ENCODE measurements around the gene ZBTB25.

ZBTB25 gene

DNA sequence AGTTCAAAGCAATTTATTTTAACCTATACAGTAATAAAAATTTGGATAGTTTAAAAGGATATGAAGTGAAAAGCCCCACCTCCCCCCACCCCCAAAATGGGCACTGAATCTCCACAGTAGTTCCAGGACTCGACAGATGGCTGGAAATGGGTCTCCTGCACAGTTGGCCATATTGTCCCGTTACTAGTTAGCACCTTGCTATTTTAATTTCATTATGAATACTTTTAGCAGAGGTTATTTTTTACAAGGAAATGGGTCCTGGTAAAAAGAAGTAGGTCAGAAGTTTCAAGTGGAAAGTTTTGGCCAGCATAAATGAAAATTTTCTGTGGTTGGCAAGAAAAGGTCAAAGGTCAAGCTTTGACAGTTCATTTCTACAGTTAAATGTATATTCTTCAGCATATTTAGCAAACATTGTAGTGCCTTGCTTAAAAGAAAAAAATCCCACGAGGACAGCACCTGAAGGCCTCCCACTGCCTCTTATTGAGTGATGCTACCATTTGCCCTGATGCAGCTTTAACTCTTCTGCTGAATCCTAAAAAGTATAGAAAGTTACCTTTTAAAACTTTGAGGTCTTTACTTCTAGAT is 87.2 kb downstream of the ZBTB25 start:
- no peak overlapping the region for H3K4me3 ChIP-seq (ENCODE audit: low read depth, low read length)
- TF ChIP-seq, protein P1, sequence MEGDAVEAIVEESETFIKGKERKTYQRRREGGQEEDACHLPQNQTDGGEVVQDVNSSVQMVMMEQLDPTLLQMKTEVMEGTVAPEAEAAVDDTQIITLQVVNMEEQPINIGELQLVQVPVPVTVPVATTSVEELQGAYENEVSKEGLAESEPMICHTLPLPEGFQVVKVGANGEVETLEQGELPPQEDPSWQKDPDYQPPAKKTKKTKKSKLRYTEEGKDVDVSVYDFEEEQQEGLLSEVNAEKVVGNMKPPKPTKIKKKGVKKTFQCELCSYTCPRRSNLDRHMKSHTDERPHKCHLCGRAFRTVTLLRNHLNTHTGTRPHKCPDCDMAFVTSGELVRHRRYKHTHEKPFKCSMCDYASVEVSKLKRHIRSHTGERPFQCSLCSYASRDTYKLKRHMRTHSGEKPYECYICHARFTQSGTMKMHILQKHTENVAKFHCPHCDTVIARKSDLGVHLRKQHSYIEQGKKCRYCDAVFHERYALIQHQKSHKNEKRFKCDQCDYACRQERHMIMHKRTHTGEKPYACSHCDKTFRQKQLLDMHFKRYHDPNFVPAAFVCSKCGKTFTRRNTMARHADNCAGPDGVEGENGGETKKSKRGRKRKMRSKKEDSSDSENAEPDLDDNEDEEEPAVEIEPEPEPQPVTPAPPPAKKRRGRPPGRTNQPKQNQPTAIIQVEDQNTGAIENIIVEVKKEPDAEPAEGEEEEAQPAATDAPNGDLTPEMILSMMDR (IDR thresholded peaks at IDR 0.05; ENCODE audit: insufficient read depth, low read length, missing control alignments) = no peak
- POLR2A ChIA-PET = no interaction called here
- no peak for DNase-seq (ENCODE audit: low read depth, low spot score)
- CTCF ChIA-PET = interaction anchor here (0.6 to 2.6 kb wide), 5 partner anchors 10 to 72 kb away, joined by 3 to 25 read pairs (median 6); no protein-coding TSS in a partner anchor

DNA sequence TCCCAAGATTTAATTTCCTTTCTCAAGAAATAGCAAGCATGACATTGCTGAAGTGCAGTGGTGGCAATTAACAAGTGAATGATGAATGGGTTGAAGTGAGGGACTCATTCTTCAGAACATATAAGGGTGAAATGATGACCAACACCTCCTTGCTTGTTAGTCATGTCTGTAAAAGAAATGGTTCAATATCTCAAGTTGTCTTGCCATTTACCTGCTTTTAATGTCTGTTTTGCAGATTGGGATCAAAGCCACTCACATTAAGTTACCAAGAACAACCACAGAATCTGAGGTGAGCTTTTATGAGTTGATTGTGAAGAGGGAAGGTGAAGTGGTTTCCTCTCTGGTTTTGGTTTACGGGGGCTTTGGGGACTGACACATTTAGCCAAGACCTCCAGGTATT is 91.4 kb downstream of the ZBTB25 start:
- TF ChIP-seq, protein P1 (IDR thresholded peaks at IDR 0.05; ENCODE audit: insufficient read depth, low read length, missing control alignments) = no peak
- DNase-seq (ENCODE audit: low read depth, low spot score) = no peak
- H3K4me3 ChIP-seq (ENCODE audit: low read depth, low read length) = no peak overlapping the region
- POLR2A ChIA-PET = no interaction called here
- CTCF ChIA-PET = interaction anchor here (1.2 kb wide), 1 partner anchor 18 kb away, joined by 4 read pairs; no protein-coding TSS in a partner anchor

DNA sequence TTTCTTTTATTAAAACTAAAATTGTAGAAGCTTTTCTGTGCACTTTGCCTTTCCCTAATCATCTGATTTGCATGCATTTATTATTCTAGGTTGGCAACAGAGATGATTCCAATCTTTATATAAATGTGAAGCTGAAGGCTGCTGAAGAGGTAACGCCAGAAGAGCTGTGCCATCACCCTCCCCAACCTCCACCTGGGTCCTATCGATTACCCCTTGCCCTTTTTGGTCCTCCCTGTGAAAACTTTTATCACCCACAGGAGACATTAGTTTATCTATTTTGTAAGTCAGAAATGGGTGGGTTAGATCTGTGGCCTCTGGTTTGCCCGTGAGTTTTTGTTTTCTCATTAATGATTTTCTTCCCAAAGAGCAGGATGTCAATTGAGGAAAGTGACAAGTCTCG is 92.6 kb downstream of the ZBTB25 start:
- CTCF ChIA-PET = interaction anchor here (0.7 kb wide), 1 partner anchor 13 kb away, joined by 3 read pairs; no protein-coding TSS in a partner anchor
- TF ChIP-seq, protein P1 (IDR thresholded peaks at IDR 0.05; ENCODE audit: insufficient read depth, low read length, missing control alignments) = no peak
- DNase-seq (ENCODE audit: low read depth, low spot score) = no peak
- no peak overlapping the region for H3K4me3 ChIP-seq (ENCODE audit: low read depth, low read length)
- POLR2A ChIA-PET = no interaction called here

DNA sequence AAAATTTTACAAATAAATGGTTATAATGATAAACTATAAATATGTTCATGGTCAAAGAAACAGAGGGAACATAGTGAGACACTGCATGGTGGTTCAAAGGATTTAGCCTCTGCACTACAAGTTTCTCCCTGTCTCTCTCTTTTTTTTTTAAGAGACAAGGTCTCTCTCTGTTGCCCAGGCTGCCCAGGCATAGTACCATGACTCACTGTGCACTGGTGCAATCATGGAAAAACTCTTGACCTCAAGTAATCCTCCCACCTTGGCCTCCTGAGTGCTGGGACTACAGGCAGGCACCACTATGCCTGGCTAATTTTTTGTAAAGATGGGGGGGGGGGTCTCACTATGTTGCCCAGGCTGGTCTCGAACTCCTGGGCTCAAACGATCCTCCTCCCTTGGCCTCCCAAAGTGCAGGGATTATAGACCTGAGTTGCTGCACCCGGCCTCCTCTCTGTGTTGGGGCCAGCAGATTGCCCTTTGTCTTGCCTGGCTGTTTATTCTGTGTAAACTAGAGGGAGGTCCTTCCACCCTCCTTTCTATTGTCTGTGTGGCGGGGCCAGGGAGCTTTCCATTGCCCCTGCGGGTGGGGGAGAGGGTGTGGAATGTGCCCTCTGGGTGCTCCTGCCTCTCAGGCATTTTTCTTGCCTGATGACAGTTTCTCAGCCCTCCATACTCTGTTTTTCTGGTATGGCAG is 93.4 kb downstream of the ZBTB25 start:
- POLR2A ChIA-PET = interaction anchor here (0.6 kb wide), 1 partner anchor 95 kb away, joined by 3 read pairs; no protein-coding TSS in a partner anchor
- CTCF ChIA-PET = interaction anchor here (0.7 to 1.3 kb wide), 2 partner anchors 14 to 20 kb away, joined by 3 to 5 read pairs; no protein-coding TSS in a partner anchor
- no peak for DNase-seq (ENCODE audit: low read depth, low spot score)
- no peak overlapping the region for H3K4me3 ChIP-seq (ENCODE audit: low read depth, low read length)
- TF ChIP-seq, protein P1 (IDR thresholded peaks at IDR 0.05; ENCODE audit: insufficient read depth, low read length, missing control alignments) = no peak

DNA sequence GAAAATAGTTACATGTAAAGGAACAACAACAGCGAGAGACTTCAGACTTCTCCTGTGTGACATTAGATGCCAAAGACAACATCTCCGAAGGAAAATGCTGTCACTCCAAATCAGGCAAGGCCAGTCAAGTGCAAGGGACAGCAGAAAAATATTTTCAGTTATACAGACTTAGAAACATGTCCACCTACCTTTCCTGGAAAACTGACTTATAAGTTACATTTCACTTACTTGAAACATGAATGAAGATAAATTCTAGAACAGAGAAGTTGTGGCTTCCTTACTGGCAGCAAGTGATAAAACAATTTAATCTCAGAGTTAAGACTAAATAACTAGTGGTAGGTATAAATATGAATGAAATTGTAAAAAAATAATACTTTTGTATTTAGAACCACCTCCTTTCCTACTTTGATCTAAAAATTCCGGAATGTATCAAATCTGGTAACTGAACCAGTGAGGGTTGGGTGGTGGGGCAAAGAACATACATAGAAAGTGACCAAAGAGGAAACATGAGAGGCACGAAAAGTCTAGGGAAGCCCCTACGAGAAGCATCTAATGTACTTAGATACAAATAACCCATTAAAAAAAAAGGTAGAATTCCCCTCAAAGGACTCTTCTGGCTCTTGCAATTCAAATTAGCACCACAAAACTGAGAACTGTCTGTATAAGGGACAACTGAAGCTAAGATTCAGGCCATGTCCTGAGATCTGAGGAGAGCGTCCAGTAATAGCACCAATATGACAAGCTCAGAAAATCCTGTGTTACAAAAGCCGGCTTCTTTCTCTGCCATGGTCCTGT is 94.3 kb downstream of the ZBTB25 start:
- DNase-seq (ENCODE audit: low read depth, low spot score) = no peak
- CTCF ChIA-PET = interaction anchor here (1.3 kb wide), 1 partner anchor 21 kb away, joined by 5 read pairs; no protein-coding TSS in a partner anchor
- POLR2A ChIA-PET = interaction anchor here (0.6 kb wide), 1 partner anchor 96 kb away, joined by 3 read pairs; no protein-coding TSS in a partner anchor
- TF ChIP-seq, protein P1 (IDR thresholded peaks at IDR 0.05; ENCODE audit: insufficient read depth, low read length, missing control alignments) = no peak
- H3K4me3 ChIP-seq (ENCODE audit: low read depth, low read length) = no peak overlapping the region
